A673 (cell line): ENCODE measurements around the gene TFCP2L1.

ENCODE experiments used
- EZH2 ChIP-seq: fragments of 200-600 bp; sonication (generic); IDR thresholded peaks from 2 replicates; pipeline ENCODE4 v1.6.1; 2017; ENCODE audit warnings: borderline replicate concordance, low read depth, mild to moderate bottlenecking, mixed read lengths, antibody characterized with exemption, low read length; ENCODE audit not compliant: poor library complexity, severe bottlenecking
- TF ChIP-seq, protein P1 (sequence below): fragments of 300-800, 200-600 bp; sonication (generic); conservative IDR thresholded peaks from 2 replicates; pipeline ENCODE4 v1.5.1; 2017; ENCODE audit warnings: low read depth, mild to moderate bottlenecking, antibody characterized with exemption, low read length, moderate library complexity, mixed read lengths

DNA sequence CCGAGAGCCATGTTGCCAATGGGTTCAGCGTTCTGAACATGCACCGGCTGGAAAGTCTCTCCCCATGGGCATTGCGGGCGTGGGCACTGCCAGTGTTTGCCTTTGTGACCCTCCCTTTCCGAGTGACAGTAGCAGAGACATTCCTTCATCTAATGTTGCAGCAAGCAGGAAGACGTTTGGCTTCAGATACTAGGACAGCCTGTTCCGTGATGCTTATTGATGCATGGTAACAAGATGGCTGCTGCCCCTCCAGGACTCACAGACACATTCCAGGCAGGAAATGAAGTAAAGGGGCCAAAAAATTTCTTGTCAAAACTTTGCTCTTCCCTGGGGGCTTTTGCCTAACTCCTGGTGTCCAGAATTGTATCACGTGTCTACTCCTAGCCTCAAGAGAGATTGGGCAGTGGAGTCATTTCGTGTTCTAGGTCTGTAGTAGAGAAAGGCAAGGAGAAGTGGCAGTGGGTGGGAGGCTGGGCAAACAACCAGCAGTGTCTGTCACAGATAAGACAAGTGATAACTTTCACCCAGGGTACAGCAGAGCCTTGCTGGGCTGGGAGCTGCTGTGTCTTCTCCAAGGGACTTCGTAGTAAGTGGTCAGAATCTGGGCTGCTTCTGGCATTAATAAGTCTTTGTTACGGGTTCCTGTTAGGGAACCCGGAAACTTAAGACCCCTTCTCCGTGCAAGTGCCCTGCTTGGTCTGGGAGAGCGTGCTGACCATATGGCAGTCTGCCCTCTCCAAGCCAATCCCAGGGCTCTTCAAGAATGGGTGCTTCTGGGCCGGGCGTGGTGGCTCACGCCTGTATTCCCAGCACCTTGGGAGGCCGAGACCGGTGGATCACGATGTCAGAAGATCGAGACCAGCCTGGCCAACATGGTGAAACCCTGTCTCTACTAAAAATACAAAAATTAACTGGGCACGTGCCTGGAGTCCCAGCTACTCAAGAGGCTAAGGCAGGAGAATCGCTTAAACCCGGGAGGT is 93.5 kb downstream of the TFCP2L1 start:
- TF ChIP-seq, protein P1, sequence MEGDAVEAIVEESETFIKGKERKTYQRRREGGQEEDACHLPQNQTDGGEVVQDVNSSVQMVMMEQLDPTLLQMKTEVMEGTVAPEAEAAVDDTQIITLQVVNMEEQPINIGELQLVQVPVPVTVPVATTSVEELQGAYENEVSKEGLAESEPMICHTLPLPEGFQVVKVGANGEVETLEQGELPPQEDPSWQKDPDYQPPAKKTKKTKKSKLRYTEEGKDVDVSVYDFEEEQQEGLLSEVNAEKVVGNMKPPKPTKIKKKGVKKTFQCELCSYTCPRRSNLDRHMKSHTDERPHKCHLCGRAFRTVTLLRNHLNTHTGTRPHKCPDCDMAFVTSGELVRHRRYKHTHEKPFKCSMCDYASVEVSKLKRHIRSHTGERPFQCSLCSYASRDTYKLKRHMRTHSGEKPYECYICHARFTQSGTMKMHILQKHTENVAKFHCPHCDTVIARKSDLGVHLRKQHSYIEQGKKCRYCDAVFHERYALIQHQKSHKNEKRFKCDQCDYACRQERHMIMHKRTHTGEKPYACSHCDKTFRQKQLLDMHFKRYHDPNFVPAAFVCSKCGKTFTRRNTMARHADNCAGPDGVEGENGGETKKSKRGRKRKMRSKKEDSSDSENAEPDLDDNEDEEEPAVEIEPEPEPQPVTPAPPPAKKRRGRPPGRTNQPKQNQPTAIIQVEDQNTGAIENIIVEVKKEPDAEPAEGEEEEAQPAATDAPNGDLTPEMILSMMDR, result no peak
- TF ChIP-seq EZH2, result no peak
